KMS-11 (cell line): ENCODE measurements around the gene PLEKHG7.

ENCODE experiments used
- H2AFZ ChIP-seq: fragments of 200-600 bp; sonication (generic); 2 replicates; pipeline ENCODE4 v1.6.1; 2016; ENCODE audit warnings: antibody characterized with exemption, mixed run types, low read depth
- H3K27ac ChIP-seq: fragments of 200-600 bp; sonication (generic); 2 replicates; pipeline ENCODE4 v1.6.1; 2016; ENCODE audit warnings: mild to moderate bottlenecking, mixed run types
- H3K27me3 ChIP-seq: fragments of 200-600 bp; sonication (generic); 2 replicates; pipeline ENCODE4 v1.6.1; 2017; ENCODE audit warnings: mild to moderate bottlenecking, low read depth, mixed run types, moderate library complexity; ENCODE audit not compliant: insufficient read depth
- H3K36me3 ChIP-seq: fragments of 200-600 bp; sonication (generic); 2 replicates; pipeline ENCODE4 v1.6.1; 2017; ENCODE audit warnings: mild to moderate bottlenecking, mixed run types; ENCODE audit not compliant: insufficient read depth
- H3K4me1 ChIP-seq: fragments of 200-600 bp; sonication (generic); 2 replicates; pipeline ENCODE4 v1.6.1; 2016; ENCODE audit warnings: mild to moderate bottlenecking, low read depth, mixed run types; ENCODE audit not compliant: poor library complexity, severe bottlenecking
- H3K4me2 ChIP-seq: fragments of 200-600 bp; sonication (generic); 2 replicates; pipeline ENCODE4 v1.7.0; 2016; ENCODE audit warnings: mild to moderate bottlenecking, mixed run types
- H3K4me3 ChIP-seq: fragments of 200-600 bp; sonication (generic); IDR thresholded peaks from 2 replicates; pipeline ENCODE4 v1.6.1; 2017; ENCODE audit warnings: low read depth, low read length, mixed read lengths; ENCODE audit not compliant: insufficient read depth
- H3K79me2 ChIP-seq: fragments of 200-600 bp; sonication (generic); 2 replicates; pipeline ENCODE4 v1.6.1; 2016; ENCODE audit warnings: low read depth, mixed run types; ENCODE audit not compliant: insufficient read depth
- H3K9ac ChIP-seq: fragments of 200-600 bp; sonication (generic); 2 replicates; pipeline ENCODE4 v1.6.1; 2016; ENCODE audit warnings: mild to moderate bottlenecking, mixed run types
- H4K20me1 ChIP-seq: fragments of 200-600 bp; sonication (generic); 2 replicates; pipeline ENCODE4 v1.6.1; 2016; ENCODE audit warnings: mild to moderate bottlenecking, mixed run types; ENCODE audit not compliant: insufficient read depth
- CTCF ChIP-seq: fragments of 200-600 bp; sonication (generic); conservative IDR thresholded peaks from 2 replicates; pipeline ENCODE4 v1.6.1; 2017; ENCODE audit warnings: low read depth, mild to moderate bottlenecking, antibody characterized with exemption, low read length, moderate library complexity, mixed read lengths

PLEKHG7 gene

GRCh38 chr12:92814584-92814983 is 111.8 kb downstream of the PLEKHG7 start:
- no peaks in the 10 kb centered on the region for H4K20me1 ChIP-seq
- no peak overlapping the region for H3K4me3 ChIP-seq
- H3K36me3 ChIP-seq, result no peaks in the 10 kb centered on the region
- no peaks in the 10 kb centered on the region for H3K4me1 ChIP-seq
- no peaks in the 10 kb centered on the region for H3K27me3 ChIP-seq
- no peak overlapping the region for H3K9ac ChIP-seq
- H3K79me2 ChIP-seq, result no peaks in the 10 kb centered on the region
- TF ChIP-seq CTCF, result no peak
- H2AFZ ChIP-seq, result no peak overlapping the region
- H3K4me2 ChIP-seq, result no peak overlapping the region
- no peak overlapping the region for H3K27ac ChIP-seq

- no peaks in the 10 kb centered on the region for H4K20me1 ChIP-seq
- no peak overlapping the region for H2AFZ ChIP-seq
- H3K79me2 ChIP-seq, result no peaks in the 10 kb centered on the region
- H3K36me3 ChIP-seq, result no peaks in the 10 kb centered on the region
- no peaks in the 10 kb centered on the region for H3K4me1 ChIP-seq
- H3K9ac ChIP-seq, result no peak overlapping the region
- no peak overlapping the region for H3K27ac ChIP-seq
- H3K4me2 ChIP-seq, result no peak overlapping the region
- H3K4me3 ChIP-seq, result no peak overlapping the region
- no peak for TF ChIP-seq CTCF
- no peaks in the 10 kb centered on the region for H3K27me3 ChIP-seq
Measured at GRCh38 chr12:92821142-92821541, 118.4 kb downstream of the PLEKHG7 start.
